ENCODE measurements around the gene NUDT4. TPM values are rescaled to one million over a fixed set of nuclear protein-coding genes. Genes with fewer than 3 reads are reported as not detected.

The NUDT4 gene
- total and polyA plus RNA-seq, 2 of the 8 experiments (the other 6 are each of a cell fraction or from before 2014, with no cell fraction given) = 17.3 to 71.7 TPM

GRCh38 chr12:93351726-93352125, 26.0 kb upstream of the NUDT4 start:
- no peak for DNase-seq (ENCODE audit: low read depth in 1 of 2, low spot score in 2 of 2)
- Histone ChIP-seq H3K79me2 (ENCODE audit: control insufficient read depth in 1 of 2, insufficient read depth in 2 of 2, low read length in 2 of 2) (no peaks in the 10 kb centered on the region), H2BK5ac (ENCODE audit: low read depth, low read length) (no peak overlapping the region), H3K27ac (ENCODE audit: low read depth, low read length) (no peak overlapping the region), H3K23me2 (ENCODE audit: low read depth, low read length) (no peaks in the 10 kb centered on the region), H2BK20ac (ENCODE audit: low read length) (no peak overlapping the region), H3K18ac (ENCODE audit: extremely low read depth, low read length) (no peak overlapping the region), H3K14ac (ENCODE audit: insufficient read length) (no peak overlapping the region), H3K23ac (ENCODE audit: insufficient read length) (no peak overlapping the region), H3K9ac (replicated peaks in 1 of 4; ENCODE audit: extremely low read depth in 1 of 4, low read depth in 3 of 4, low read length in 3 of 4) (no peak overlapping the region), H3K79me1 (ENCODE audit: low read depth, low read length) (no peaks in the 10 kb centered on the region), H3K9me3 (ENCODE audit: insufficient read depth in 2 of 2, low read depth in 1 of 2, low read length in 1 of 2) (no peaks in the 10 kb centered on the region), H3K4ac (replicated peaks; ENCODE audit: insufficient read length, low read depth, low read length) (no peak overlapping the region), H2AFZ (ENCODE audit: low read length) (no peak overlapping the region), H3K56ac (replicated peaks; ENCODE audit: insufficient read length, low read depth, low read length) (no peak overlapping the region), H4K8ac (ENCODE audit: extremely low read depth, insufficient read depth, low read length) (no peak overlapping the region), H2BK15ac (ENCODE audit: low read length) (no peak overlapping the region), H2BK12ac (ENCODE audit: low read depth, low read length) (no peak overlapping the region), H4K20me1 (replicated peaks in 1 of 2; ENCODE audit: control insufficient read depth in 1 of 2, insufficient read depth in 2 of 2, low read length in 2 of 2) (no peaks in the 10 kb centered on the region), H4K5ac (ENCODE audit: insufficient read length, low read depth, low read length) (no peak overlapping the region), H3K4me1 (replicated peaks in 1 of 4; ENCODE audit: control insufficient read depth in 3 of 4, insufficient read depth in 4 of 4, low read length in 3 of 4) (no peaks in the 10 kb centered on the region), H3K4me2 (ENCODE audit: insufficient read depth in 1 of 2, low read depth in 2 of 2, low read length in 2 of 2) (no peak overlapping the region), H2AK5ac (ENCODE audit: low read depth, low read length) (no peak overlapping the region), H3K36me3 (ENCODE audit: control insufficient read depth in 2 of 4, insufficient read depth in 4 of 4, low read length in 3 of 4) (no peaks in the 10 kb centered on the region), H3K4me3 (ENCODE audit: extremely low read depth in 1 of 4, insufficient read depth in 2 of 4, low read depth in 3 of 4, low read length in 4 of 4) (no peak overlapping the region), H3K27me3 (replicated peaks in 1 of 4; ENCODE audit: control insufficient read depth in 3 of 4, extremely low read depth in 1 of 4, insufficient read depth in 3 of 4, low read length in 3 of 4) (no peaks in the 10 kb centered on the region), H4K91ac (replicated peaks; ENCODE audit: insufficient read length, low read length) (no peak overlapping the region), H2BK120ac (replicated peaks; ENCODE audit: low read depth, low read length) (no peak overlapping the region)
- POLR2A ChIA-PET (ENCODE audit: partially characterized antibody) = no interaction called here
- 81% methylated on average over 1 of the region's 1 CpG; no CpG with 5 or more reads in 1 of the 2 experiments for WGBS, 2 experiments (ENCODE audit: extremely low coverage in 1 of 2, insufficient coverage in 1 of 2, insufficient read length in 1 of 2, insufficient replicate concordance in 2 of 2, low coverage in 1 of 2, low lambda C conversion rate in 2 of 2, missing lambda C conversion rate in 1 of 2)
- CTCF ChIA-PET (ENCODE audit: partially characterized antibody) = interaction anchor here (0.6 to 1.2 kb wide), 2 partner anchors 112 to 480 kb away, joined by 3 read pairs; no protein-coding TSS in a partner anchor
- FAIRE-seq = no peak
- TF ChIP-seq BCL11A (IDR thresholded peaks at IDR 0.05; ENCODE audit: low read depth in 2 of 2, low read length in 2 of 2) = no peak

Data from H1 (cell line).